Spinal cord (tissue), 10 donors: ENCODE measurements around the gene STMP1. TPM values are rescaled to one million over a fixed set of nuclear protein-coding genes. Genes with fewer than 3 reads are reported as not detected.
"Not testable (repeated sequence)": the region's sequence is repeated elsewhere in the genome, so short reads cannot be mapped to it uniquely, and the experiment has no call there.

ENCODE experiments used
- DNase-seq, 6 donors: peaks; one replicate each; pipeline versions ENCODE4 v3.0.0 to v3.0.0-alpha.2; 2013 to 2015; ENCODE audit warnings: low spot score in 6 of 6, low read depth in 4 of 6
- H3K27ac ChIP-seq: one replicate; pipeline ENCODE4 v1.5.1; 2013; ENCODE audit warnings: low read depth, low read length, control low read depth
- H3K27me3 ChIP-seq: one replicate; pipeline ENCODE4 v1.6.1; 2013; ENCODE audit warnings: low read length; ENCODE audit not compliant: control insufficient read depth, insufficient read depth
- H3K36me3 ChIP-seq: one replicate; pipeline ENCODE4 v1.6.1; 2013; ENCODE audit warnings: low read length; ENCODE audit not compliant: control insufficient read depth, insufficient read depth
- H3K4me1 ChIP-seq: one replicate; pipeline ENCODE4 v1.6.1; 2013; ENCODE audit warnings: low read length; ENCODE audit not compliant: control insufficient read depth, insufficient read depth
- H3K4me3 ChIP-seq: one replicate; pipeline ENCODE4 v1.5.1; 2013; ENCODE audit warnings: low read depth, low read length, control low read depth
- H3K9me3 ChIP-seq: one replicate; pipeline ENCODE4 v1.6.1; 2013; ENCODE audit warnings: low read length; ENCODE audit not compliant: control insufficient read depth, insufficient read depth
- WGBS: methylation state at CpG from one replicate; pipeline ENCODE4 v1.1.5; 2013; ENCODE audit warnings: missing lambda C conversion rate; ENCODE audit not compliant: insufficient coverage; 5-methylcytosine and 5-hydroxymethylcytosine counted together
- polyA plus RNA-seq, 2 donors: library from polyadenylated mRNA; unstranded; fragments of 120-200 nt; gene quantifications; one replicate each; pipeline ENCODE4 v1.2.1, GENCODE V29; 2013; ENCODE audit not compliant: insufficient read length in 2 of 2
- total RNA-seq, 2 donors: library from RNA; depleted of rRNA in 1 of 2; stranded (reverse); fragments of 120-200 nt in 1 of 2; fragments of >200 nt in 1 of 2; gene quantifications; one replicate each; pipeline versions ENCODE4 v1.2.3 to v1.2.4, GENCODE V29; 2013 to 2014
- donor health status: healthy.

Gene STMP1
- total and polyA plus RNA-seq, 4 donors, result 29.0 to 84.7 (median 49.8) TPM

DNA sequence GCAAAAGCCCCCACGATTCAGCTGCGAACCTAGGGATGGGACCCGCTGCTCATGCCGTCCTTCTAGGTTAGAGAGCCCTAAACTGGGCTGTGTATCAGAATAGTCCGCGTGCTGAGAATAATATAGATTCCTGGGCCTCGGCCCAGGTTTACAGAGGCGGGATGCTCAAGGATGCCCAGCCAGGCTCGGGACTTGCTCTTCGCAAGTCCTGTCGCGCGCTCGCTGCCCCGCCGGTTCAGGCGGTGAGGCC is 266 bp upstream of the STMP1 start:
- no peak for DNase-seq
- Histone ChIP-seq H3K9me3 (no peaks in the 10 kb centered on the region), H3K27ac (peak overlapping the region; percentile 93), H3K36me3 (no peaks in the 10 kb centered on the region), H3K4me1 (peaks cover 15% of the 10 kb centered on the region), H3K27me3 (no peaks in the 10 kb centered on the region), H3K4me3 (peak overlapping the region; percentile 91)
- 4% methylated on average over 17 of the region's 17 CpGs for WGBS

DNA sequence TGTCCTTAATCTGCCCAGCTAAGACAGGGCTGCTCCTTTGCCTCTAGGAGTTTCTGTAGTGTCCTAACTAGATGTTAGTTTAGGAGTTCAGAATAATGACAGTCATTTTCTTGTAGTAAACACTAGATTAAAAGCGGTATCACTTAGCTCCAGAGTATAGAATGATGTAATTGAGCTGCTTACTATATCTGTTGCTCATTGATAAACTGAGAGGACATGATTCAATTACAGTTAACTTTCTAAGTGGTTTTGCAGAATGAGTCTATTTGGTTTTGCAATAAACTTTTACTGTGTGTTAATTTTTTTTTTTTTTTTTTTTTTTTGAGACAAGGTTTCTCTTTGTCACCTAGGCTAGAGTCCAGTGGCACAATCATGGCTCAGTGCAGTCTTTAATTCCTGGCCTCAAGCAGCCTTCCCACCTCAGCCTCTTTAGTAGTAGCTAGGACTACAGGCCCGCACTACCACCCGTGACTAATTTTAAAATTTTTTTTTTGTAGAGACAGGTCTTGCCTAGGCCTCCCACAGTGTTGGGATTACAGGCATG is 1.8 kb downstream of the STMP1 start:
- H3K4me3 ChIP-seq, result no peak overlapping the region
- no peaks in the 10 kb centered on the region for H3K36me3 ChIP-seq
- H3K27ac ChIP-seq, result no peak overlapping the region
- no CpG with 5 or more reads among the region's 3 CpGs for WGBS
- H3K9me3 ChIP-seq, result no peaks in the 10 kb centered on the region
- no peak for DNase-seq
- H3K27me3 ChIP-seq, result no peaks in the 10 kb centered on the region
- H3K4me1 ChIP-seq, result peaks cover 15% of the 10 kb centered on the region

DNA sequence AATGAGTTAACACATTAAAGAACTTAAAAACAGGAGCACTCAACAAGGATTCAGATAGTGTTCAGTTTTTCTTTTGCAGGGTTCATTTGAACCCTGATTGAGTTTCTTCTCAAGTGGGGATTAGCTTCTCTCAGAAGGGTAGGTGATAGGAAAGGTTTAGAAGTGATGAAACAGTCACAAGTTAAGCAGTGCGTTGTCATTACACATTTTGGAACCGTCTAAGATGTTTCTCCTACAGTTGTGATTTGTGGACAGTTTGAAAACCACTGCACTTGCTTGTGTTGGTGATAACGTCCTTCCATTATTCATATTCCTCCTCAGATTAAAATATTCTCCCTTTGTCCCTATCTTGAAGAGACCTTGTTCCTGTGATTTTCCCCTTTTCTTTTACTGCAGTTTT is 2.7 kb downstream of the STMP1 start:
- no CpG with 5 or more reads among the region's 3 CpGs for WGBS
- Histone ChIP-seq H3K4me1 (peaks cover 15% of the 10 kb centered on the region), H3K4me3 (no peak overlapping the region), H3K27me3 (no peaks in the 10 kb centered on the region), H3K27ac (no peak overlapping the region), H3K9me3 (no peaks in the 10 kb centered on the region), H3K36me3 (no peaks in the 10 kb centered on the region)
- DNase-seq, result no peak

DNA sequence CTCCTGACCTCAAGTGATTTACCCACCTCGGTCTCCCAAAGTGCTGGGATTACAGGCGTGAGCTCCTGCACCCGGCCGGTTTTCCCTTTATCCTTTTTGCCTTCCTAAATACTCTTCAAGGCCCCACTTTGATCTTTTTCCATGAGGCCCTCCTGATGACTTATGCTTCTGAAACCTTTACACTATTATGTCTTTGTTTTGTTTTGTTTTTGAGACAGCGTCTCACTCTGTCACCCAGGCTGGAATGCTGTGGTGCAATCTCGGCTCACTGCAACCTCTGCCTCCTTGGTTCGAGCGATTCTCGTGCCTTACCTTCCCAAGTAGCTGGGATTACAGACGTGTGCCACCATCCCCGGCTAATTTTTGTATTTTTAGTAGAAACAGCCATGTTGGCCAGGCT is 3.8 kb downstream of the STMP1 start:
- Histone ChIP-seq H3K27ac (no peak overlapping the region), H3K4me1 (peaks cover 15% of the 10 kb centered on the region), H3K36me3 (no peaks in the 10 kb centered on the region), H3K4me3 (no peak overlapping the region), H3K9me3 (no peaks in the 10 kb centered on the region), H3K27me3 (no peaks in the 10 kb centered on the region)
- DNase-seq, result no peak
- 98% methylated on average over 6 of the region's 11 CpGs for WGBS

DNA sequence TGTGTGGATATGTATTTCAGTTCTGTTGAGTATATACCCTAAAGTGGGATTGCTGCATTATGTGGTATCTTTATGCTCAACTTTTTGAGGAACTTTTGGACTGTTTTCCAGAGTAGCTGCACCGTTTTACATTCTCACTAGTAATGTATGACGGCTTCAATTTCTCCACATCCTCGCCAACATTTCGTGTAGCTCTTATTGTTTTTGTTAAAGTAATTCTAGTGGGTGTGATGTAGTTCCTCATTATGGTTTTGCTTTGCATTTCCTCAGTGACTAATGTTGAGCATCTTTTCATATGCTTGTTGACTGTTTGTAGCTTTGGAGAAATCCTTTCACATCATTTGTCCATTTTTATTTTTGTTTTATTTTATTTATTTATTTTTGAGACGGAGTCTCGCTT is 4.5 kb downstream of the STMP1 start:
- no peak overlapping the region for H3K4me3 ChIP-seq
- no peaks in the 10 kb centered on the region for H3K9me3 ChIP-seq
- H3K36me3 ChIP-seq, result no peaks in the 10 kb centered on the region
- DNase-seq, result no peak
- H3K4me1 ChIP-seq, result peaks cover 12% of the 10 kb centered on the region
- no peak overlapping the region for H3K27ac ChIP-seq
- no peaks in the 10 kb centered on the region for H3K27me3 ChIP-seq
- WGBS, result no CpG with 5 or more reads among the region's 6 CpGs

DNA sequence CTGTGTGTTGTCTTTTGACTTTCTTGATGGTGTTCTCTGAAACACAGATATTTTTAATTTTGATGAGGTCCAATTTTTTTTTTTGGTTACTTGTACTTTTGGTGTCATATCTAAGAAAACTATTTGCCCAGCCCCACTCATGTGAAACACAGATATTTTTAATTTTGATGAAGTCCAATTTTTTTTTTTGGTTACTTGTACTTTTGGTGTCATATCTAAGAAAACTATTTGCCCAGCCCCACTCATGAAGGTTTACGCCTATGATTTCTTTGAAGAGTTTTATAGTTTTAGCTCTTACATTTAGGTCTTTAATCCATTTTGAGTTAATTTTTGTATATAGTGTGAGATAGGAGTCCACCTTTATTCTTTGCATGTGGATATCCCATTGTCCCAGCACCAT is 5.3 kb downstream of the STMP1 start:
- H3K9me3 ChIP-seq, H3K4me3 ChIP-seq, DNase-seq, H3K36me3 ChIP-seq, H3K27me3 ChIP-seq, H3K4me1 ChIP-seq, H3K27ac ChIP-seq: not testable (repeated sequence)
- no CpG with 5 or more reads among the region's 1 CpG for WGBS

DNA sequence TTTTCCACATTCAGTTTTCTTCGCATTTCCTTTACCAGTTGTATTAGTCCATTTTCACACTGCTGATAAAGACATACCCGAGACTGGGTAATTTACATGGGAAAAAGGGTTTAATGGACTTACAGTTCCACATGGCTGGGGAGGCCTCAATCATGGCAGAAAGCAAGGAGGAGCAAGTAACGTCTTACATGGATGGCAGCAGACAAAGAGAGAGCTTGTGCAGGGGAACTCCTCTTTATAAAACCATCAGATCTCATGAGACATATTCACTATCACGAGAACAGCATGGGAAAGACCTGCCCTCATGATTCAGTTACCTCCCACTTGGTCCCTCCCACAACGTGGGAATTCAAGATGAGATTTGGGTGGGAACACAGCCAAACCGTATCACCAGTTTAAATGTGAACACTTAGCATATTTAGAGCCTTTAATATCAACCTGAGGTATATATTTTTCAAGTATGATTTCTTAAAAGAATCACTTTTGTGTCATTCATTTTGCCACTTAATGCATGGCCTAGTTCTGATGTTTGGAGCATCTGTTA is 6.6 kb downstream of the STMP1 start:
- not testable (repeated sequence) for H3K27ac ChIP-seq, H3K4me1 ChIP-seq, H3K27me3 ChIP-seq, H3K36me3 ChIP-seq, DNase-seq, H3K9me3 ChIP-seq, H3K4me3 ChIP-seq
- WGBS, result 70% methylated on average over 2 of the region's 6 CpGs

DNA sequence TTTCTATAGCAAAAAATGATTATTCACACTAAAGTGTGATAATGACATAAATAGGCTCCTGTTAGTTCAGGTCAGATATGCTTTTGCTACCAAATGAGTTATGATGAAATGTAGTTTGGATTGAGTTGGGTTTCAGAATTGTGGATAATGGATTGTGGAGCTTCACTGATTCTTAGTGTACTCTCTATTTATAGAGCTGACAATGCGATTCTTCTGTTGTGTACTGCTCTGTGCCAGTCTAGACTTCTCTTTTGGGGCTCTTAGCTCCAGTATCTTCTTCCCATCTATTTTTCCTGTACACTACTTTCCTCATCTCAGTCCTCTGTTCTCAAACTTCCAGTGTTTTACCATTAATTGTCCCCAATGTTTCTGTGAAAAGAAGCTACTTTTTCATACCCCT is 7.5 kb downstream of the STMP1 start:
- no peaks in the 10 kb centered on the region for H3K4me1 ChIP-seq

DNA sequence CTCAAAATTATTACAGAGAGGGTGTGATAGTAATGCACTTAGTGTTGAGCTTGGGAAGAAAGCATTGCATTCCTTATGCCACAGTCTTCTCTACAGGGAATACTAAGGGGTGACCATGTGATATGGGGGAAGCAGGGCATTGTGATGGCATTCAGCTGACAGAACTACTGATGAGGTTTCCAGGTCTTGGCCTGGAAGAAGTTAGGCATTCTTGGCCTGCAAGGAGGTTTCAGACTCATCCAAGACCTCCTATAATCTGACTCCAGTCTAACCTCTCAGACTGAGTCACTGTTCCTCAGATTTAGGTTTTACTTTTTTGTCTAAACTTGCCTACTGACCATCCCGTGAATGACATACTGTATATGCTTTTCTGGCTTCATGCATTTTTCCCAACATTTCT is 7.9 kb downstream of the STMP1 start:
- H3K9me3 ChIP-seq, result no peaks in the 10 kb centered on the region
- no peak overlapping the region for H3K27ac ChIP-seq
- WGBS, result no CpG with 5 or more reads among the region's 1 CpG
- H3K4me3 ChIP-seq, result no peak overlapping the region
- no peaks in the 10 kb centered on the region for H3K27me3 ChIP-seq
- no peak for DNase-seq
- no peaks in the 10 kb centered on the region for H3K4me1 ChIP-seq
- H3K36me3 ChIP-seq, result no peaks in the 10 kb centered on the region

More for the DNA sequence above, 7.5 kb downstream of the STMP1 start:
- no peaks in the 10 kb centered on the region for H3K9me3 ChIP-seq
- H3K27ac ChIP-seq, result no peak overlapping the region
- no peaks in the 10 kb centered on the region for H3K27me3 ChIP-seq
- H3K4me3 ChIP-seq, result no peak overlapping the region
- no CpG with 5 or more reads among the region's 1 CpG for WGBS
- no peak for DNase-seq
- no peaks in the 10 kb centered on the region for H3K36me3 ChIP-seq

DNA sequence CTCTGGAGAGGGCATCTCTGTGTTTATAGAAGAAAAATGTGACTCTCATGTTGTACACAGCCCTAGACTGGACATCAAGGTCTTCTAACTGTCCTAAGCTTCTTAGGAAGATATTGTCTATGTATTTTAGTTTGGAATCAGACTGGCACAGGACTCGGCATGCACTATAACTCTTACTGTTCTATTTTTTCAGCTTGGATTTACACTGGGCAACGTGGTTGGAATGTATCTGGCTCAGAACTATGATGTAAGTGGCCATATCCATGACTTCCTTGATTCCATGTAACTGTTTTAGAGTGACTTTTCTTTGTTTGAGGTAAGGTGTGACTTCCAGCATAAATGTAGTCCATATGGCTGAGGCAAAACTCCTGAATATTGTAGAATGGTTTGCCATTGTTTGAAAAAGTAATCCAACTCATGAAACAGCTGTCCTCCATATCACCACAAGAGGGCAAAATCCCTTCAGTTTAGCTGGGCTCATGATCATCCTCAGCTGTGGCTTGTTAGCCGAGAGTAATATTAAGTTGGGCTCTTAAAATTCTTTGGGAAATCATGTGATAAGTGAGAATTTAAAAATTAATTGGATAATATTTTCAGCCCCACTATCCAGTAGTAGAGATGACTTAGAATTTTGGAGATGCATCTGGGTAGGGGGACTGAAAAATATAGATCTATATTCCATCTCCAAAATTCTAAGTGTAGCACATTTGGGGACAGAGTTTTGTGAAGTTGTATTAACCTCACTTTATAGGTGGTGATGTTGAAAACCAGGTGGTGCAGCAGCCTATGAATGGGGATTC is 10.4 kb downstream of the STMP1 start:
- H3K36me3 ChIP-seq, result no peaks in the 10 kb centered on the region
- 86% methylated on average over 1 of the region's 3 CpGs for WGBS
- no peaks in the 10 kb centered on the region for H3K27me3 ChIP-seq
- H3K4me1 ChIP-seq, result no peaks in the 10 kb centered on the region
- DNase-seq, result peak in 4 of 6 donors; percentile 43 to 89 (median 66)
- H3K27ac ChIP-seq, result no peak overlapping the region
- no peaks in the 10 kb centered on the region for H3K9me3 ChIP-seq
- H3K4me3 ChIP-seq, result no peak overlapping the region
